ENCODE data around the gene LRRC37A2.
"Not testable (repeated sequence)": the region's sequence is repeated elsewhere in the genome, so short reads cannot be mapped to it uniquely, and the experiment has no call there.

Gene LRRC37A2

GRCh38 chr17:46566284-46566683 lies 54.0 kb downstream of the LRRC37A2 start:
- H3K9ac ChIP-seq (ENCODE audit: low read length); H3K27me3 ChIP-seq (ENCODE audit: control insufficient read depth, insufficient read depth, low read length); H3K4me1 ChIP-seq (ENCODE audit: control insufficient read depth, insufficient read depth, low read length); H3K9me3 ChIP-seq (ENCODE audit: control insufficient read depth, low read length); H3K36me3 ChIP-seq (ENCODE audit: control insufficient read depth, insufficient read depth, low read length); H3K4me3 ChIP-seq (ENCODE audit: low read length): not testable (repeated sequence)

- not testable (repeated sequence) for H3K36me3 ChIP-seq (ENCODE audit: control insufficient read depth, insufficient read depth, low read length); H3K4me3 ChIP-seq (ENCODE audit: low read length); H3K9ac ChIP-seq (ENCODE audit: low read length); H3K27me3 ChIP-seq (ENCODE audit: control insufficient read depth, insufficient read depth, low read length); H3K4me1 ChIP-seq (ENCODE audit: control insufficient read depth, insufficient read depth, low read length); H3K9me3 ChIP-seq (ENCODE audit: control insufficient read depth, low read length)
Measured at GRCh38 chr17:46566980-46567379, 54.7 kb downstream of the LRRC37A2 start.

- H3K4me3 ChIP-seq (ENCODE audit: low read length); H3K4me1 ChIP-seq (ENCODE audit: control insufficient read depth, insufficient read depth, low read length); H3K27me3 ChIP-seq (ENCODE audit: control insufficient read depth, insufficient read depth, low read length); H3K36me3 ChIP-seq (ENCODE audit: control insufficient read depth, insufficient read depth, low read length); H3K9me3 ChIP-seq (ENCODE audit: control insufficient read depth, low read length); H3K9ac ChIP-seq (ENCODE audit: low read length): not testable (repeated sequence)
Measured at GRCh38 chr17:46571796-46572195, 59.5 kb downstream of the LRRC37A2 start.

- not testable (repeated sequence) for H3K9me3 ChIP-seq (ENCODE audit: control insufficient read depth, low read length); H3K36me3 ChIP-seq (ENCODE audit: control insufficient read depth, insufficient read depth, low read length); H3K27me3 ChIP-seq (ENCODE audit: control insufficient read depth, insufficient read depth, low read length); H3K9ac ChIP-seq (ENCODE audit: low read length); H3K4me3 ChIP-seq (ENCODE audit: low read length); H3K4me1 ChIP-seq (ENCODE audit: control insufficient read depth, insufficient read depth, low read length)
Measured at GRCh38 chr17:46579083-46580075, 67.1 kb downstream of the LRRC37A2 start, which contains the start of gene ARL17A. ARL17A (minus strand) TSS chr17:46579691; CDS start chr17:46576322, 3,369 bp downstream.

- H3K36me3 ChIP-seq (ENCODE audit: control insufficient read depth, insufficient read depth, low read length); H3K4me1 ChIP-seq (ENCODE audit: control insufficient read depth, insufficient read depth, low read length); H3K27me3 ChIP-seq (ENCODE audit: control insufficient read depth, insufficient read depth, low read length); H3K9ac ChIP-seq (ENCODE audit: low read length); H3K4me3 ChIP-seq (ENCODE audit: low read length); H3K9me3 ChIP-seq (ENCODE audit: control insufficient read depth, low read length): not testable (repeated sequence)
Measured at GRCh38 chr17:46580082-46580481, 67.8 kb downstream of the LRRC37A2 start.

- not testable (repeated sequence) for H3K9ac ChIP-seq (ENCODE audit: low read length); H3K27me3 ChIP-seq (ENCODE audit: control insufficient read depth, insufficient read depth, low read length); H3K36me3 ChIP-seq (ENCODE audit: control insufficient read depth, insufficient read depth, low read length); H3K4me1 ChIP-seq (ENCODE audit: control insufficient read depth, insufficient read depth, low read length); H3K4me3 ChIP-seq (ENCODE audit: low read length); H3K9me3 ChIP-seq (ENCODE audit: control insufficient read depth, low read length)
Measured at GRCh38 chr17:46585444-46585843, 73.2 kb downstream of the LRRC37A2 start.

GRCh38 chr17:46590157-46591146 lies 78.2 kb downstream of the LRRC37A2 start, which contains the start of gene NSF:
NSF (plus strand) TSS chr17:46590669; CDS start chr17:46590776, 107 bp downstream.
- not testable (repeated sequence) for H3K36me3 ChIP-seq (ENCODE audit: control insufficient read depth, insufficient read depth, low read length); H3K9ac ChIP-seq (ENCODE audit: low read length); H3K27me3 ChIP-seq (ENCODE audit: control insufficient read depth, insufficient read depth, low read length); H3K9me3 ChIP-seq (ENCODE audit: control insufficient read depth, low read length); H3K4me1 ChIP-seq (ENCODE audit: control insufficient read depth, insufficient read depth, low read length); H3K4me3 ChIP-seq (ENCODE audit: low read length)

GRCh38 chr17:46591332-46591731 lies 79.1 kb downstream of the LRRC37A2 start:
- not testable (repeated sequence) for H3K4me1 ChIP-seq (ENCODE audit: control insufficient read depth, insufficient read depth, low read length); H3K27me3 ChIP-seq (ENCODE audit: control insufficient read depth, insufficient read depth, low read length); H3K36me3 ChIP-seq (ENCODE audit: control insufficient read depth, insufficient read depth, low read length); H3K9me3 ChIP-seq (ENCODE audit: control insufficient read depth, low read length); H3K9ac ChIP-seq (ENCODE audit: low read length); H3K4me3 ChIP-seq (ENCODE audit: low read length)

GRCh38 chr17:46598344-46598931 lies 86.2 kb downstream of the LRRC37A2 start:
- H3K9ac ChIP-seq (ENCODE audit: low read length); H3K4me3 ChIP-seq (ENCODE audit: low read length); H3K27me3 ChIP-seq (ENCODE audit: control insufficient read depth, insufficient read depth, low read length); H3K36me3 ChIP-seq (ENCODE audit: control insufficient read depth, insufficient read depth, low read length); H3K4me1 ChIP-seq (ENCODE audit: control insufficient read depth, insufficient read depth, low read length); H3K9me3 ChIP-seq (ENCODE audit: control insufficient read depth, low read length): not testable (repeated sequence)

GRCh38 chr17:46600767-46601166 lies 88.5 kb downstream of the LRRC37A2 start:
- H3K4me3 ChIP-seq (ENCODE audit: low read length); H3K27me3 ChIP-seq (ENCODE audit: control insufficient read depth, insufficient read depth, low read length); H3K9ac ChIP-seq (ENCODE audit: low read length); H3K36me3 ChIP-seq (ENCODE audit: control insufficient read depth, insufficient read depth, low read length); H3K4me1 ChIP-seq (ENCODE audit: control insufficient read depth, insufficient read depth, low read length); H3K9me3 ChIP-seq (ENCODE audit: control insufficient read depth, low read length): not testable (repeated sequence)

- not testable (repeated sequence) for H3K27me3 ChIP-seq (ENCODE audit: control insufficient read depth, insufficient read depth, low read length); H3K9me3 ChIP-seq (ENCODE audit: control insufficient read depth, low read length); H3K4me3 ChIP-seq (ENCODE audit: low read length); H3K4me1 ChIP-seq (ENCODE audit: control insufficient read depth, insufficient read depth, low read length); H3K36me3 ChIP-seq (ENCODE audit: control insufficient read depth, insufficient read depth, low read length); H3K9ac ChIP-seq (ENCODE audit: low read length)
Measured at GRCh38 chr17:46603125-46603524, 90.9 kb downstream of the LRRC37A2 start.

All from mucosa of stomach (tissue), 1 donor.